ENCODE data around the gene TNFRSF9. TPM values are rescaled to one million over a fixed set of nuclear protein-coding genes. Genes with fewer than 3 reads are reported as not detected.
"Not testable (repeated sequence)": the region's sequence is repeated elsewhere in the genome, so short reads cannot be mapped to it uniquely, and the experiment has no call there.

TNFRSF9 gene
- total RNA-seq, 4 donors from 2014 or later, result 0.48 TPM; not detected in 3

DNA sequence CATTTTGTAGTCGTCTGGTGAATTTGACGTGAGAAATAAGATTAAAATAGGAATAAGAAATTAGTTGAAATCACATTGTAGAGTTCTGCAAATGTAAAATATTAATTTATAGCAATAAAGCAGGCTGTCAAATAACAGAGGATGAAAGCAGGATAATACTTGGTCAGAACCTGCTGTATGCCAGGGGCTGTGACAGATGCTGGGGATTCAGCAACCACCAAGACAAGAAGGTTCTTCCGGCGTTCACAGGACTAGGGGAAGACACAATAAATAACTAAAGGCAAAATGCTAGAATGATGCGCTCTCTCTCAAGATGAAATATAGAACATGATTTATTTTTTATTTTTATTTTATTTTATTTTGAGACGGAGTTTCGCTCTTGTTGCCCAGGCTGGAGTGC, 14.0 kb upstream of the TNFRSF9 start:
- DNase-seq, result no peak
- in situ Hi-C loops (cut with MboI; ENCODE audit: low pct_ligation_motif_present in 1 of 4, low pct_unique_long_range_greater_than_20kb in 1 of 4, low sequenced_read_pairs in 3 of 4) (no loop called here), intact Hi-C loops (cut with DNase I; ENCODE audit: low total_unique reads) (no loop called here)
- TF ChIP-seq EP300 (IDR thresholded peaks at IDR 0.05; ENCODE audit: low read depth) (no peak), POLR2A (IDR thresholded peaks at IDR 0.05) (no peak), POLR2AphosphoS5 (IDR thresholded peaks at IDR 0.05) (no peak)
- TF ChIP-seq, protein P1, sequence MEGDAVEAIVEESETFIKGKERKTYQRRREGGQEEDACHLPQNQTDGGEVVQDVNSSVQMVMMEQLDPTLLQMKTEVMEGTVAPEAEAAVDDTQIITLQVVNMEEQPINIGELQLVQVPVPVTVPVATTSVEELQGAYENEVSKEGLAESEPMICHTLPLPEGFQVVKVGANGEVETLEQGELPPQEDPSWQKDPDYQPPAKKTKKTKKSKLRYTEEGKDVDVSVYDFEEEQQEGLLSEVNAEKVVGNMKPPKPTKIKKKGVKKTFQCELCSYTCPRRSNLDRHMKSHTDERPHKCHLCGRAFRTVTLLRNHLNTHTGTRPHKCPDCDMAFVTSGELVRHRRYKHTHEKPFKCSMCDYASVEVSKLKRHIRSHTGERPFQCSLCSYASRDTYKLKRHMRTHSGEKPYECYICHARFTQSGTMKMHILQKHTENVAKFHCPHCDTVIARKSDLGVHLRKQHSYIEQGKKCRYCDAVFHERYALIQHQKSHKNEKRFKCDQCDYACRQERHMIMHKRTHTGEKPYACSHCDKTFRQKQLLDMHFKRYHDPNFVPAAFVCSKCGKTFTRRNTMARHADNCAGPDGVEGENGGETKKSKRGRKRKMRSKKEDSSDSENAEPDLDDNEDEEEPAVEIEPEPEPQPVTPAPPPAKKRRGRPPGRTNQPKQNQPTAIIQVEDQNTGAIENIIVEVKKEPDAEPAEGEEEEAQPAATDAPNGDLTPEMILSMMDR (IDR thresholded peaks at IDR 0.05), result no peak
- peak overlapping the region; percentile 84 to 96 (median 90) for H3K27ac ChIP-seq
- H3K36me3 ChIP-seq, result no peaks in the 10 kb centered on the region
- H3K4me3 ChIP-seq, result peak overlapping the region; percentile 26 to 86 (median 47)
- H3K27me3 ChIP-seq, result no peaks in the 10 kb centered on the region
- peaks cover 0 to 12% (median 1%) of the 10 kb centered on the region in 4 donors for H3K4me1 ChIP-seq
- H3K9me3 ChIP-seq, result no peaks in the 10 kb centered on the region
- 57 to 61% methylated on average over 7 of the region's 7 CpGs for WGBS, 2 donors (ENCODE audit: low coverage in 1 of 2)

DNA sequence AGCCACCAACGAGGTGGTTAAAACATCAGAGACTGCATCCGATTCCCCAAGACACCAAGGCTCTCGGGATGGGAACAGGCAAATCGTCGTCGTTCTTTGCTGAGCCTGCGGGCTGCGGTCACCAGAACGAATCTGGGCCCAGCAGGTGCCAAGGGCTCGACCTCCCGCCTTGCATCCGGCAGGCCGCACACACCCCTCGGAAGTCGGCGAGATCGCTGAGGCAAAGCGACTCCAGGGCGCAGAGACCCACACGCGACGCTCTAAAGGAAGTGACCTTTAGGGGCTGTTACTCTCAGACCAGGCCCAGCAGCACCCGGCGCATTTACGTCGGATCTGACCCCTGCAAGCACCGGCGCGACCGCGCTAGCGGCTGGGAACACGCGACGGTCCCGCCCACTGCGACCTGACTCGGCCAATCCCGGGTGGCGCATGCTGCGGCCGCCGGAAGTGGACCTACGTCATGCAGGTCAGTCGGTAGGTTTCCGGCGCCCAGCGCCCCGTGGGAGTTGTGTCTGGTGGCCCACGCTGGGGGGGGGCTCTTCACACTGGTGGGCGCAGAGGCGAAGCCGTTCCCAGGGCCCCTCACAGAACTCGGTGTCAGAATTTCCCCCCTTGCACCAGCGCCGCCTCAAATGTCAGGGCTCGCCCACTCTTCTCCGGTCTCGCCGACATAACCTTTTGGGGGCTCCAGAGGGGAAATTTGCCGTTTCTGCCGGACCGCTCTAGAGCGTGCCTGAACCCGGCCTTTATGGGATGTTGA, 13.4 kb upstream of the TNFRSF9 start:
- WGBS, 2 donors (ENCODE audit: low coverage in 1 of 2), result 5 to 11% methylated on average over 7 to 52 of the region's 65 CpGs
- Histone ChIP-seq H3K36me3 (no peaks in the 10 kb centered on the region), H3K4me1 (peaks cover 0 to 12% (median 1%) of the 10 kb centered on the region in 4 donors), H3K27ac (peak overlapping the region; percentile 84 to 96 (median 90)), H3K4me3 (peak overlapping the region; percentile 26 to 86 (median 47)), H3K27me3 (no peaks in the 10 kb centered on the region), H3K9me3 (no peaks in the 10 kb centered on the region)
- TF ChIP-seq POLR2A (IDR thresholded peaks at IDR 0.05) (peak; percentile 77), POLR2AphosphoS5 (IDR thresholded peaks at IDR 0.05) (peak; percentile 73 to 89 (median 88)), EP300 (IDR thresholded peaks at IDR 0.05; ENCODE audit: low read depth) (no peak)
- TF ChIP-seq, protein P1 (IDR thresholded peaks at IDR 0.05), result no peak
- intact Hi-C loops (cut with DNase I; ENCODE audit: low total_unique reads) (no loop called here), in situ Hi-C loops (cut with MboI; ENCODE audit: low pct_ligation_motif_present in 1 of 4, low pct_unique_long_range_greater_than_20kb in 1 of 4, low sequenced_read_pairs in 3 of 4) (no loop called here)
- peak; percentile 96 for DNase-seq

DNA sequence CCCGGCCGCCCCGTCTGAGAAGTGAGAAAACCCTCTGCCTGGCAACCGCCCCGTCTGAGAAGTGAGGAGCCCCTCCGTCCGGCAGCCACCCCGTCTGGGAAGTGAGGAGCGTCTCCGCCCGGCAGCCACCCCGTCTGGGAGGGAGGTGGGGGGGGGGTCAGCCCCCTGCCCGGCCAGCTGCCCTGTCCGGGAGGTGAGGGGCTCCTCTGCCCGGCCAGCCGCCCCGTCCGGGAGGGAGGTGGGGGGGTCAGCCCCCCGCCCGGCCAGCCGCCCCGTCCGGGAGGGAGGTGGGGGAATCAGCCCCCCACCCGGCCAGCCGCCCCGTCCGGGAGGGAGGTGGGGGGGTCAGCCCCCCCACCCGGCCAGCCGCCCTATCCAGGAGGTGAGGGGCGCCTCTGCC, 12.2 kb upstream of the TNFRSF9 start:
- in situ Hi-C loops (cut with MboI; ENCODE audit: low pct_ligation_motif_present in 1 of 4, low pct_unique_long_range_greater_than_20kb in 1 of 4, low sequenced_read_pairs in 3 of 4); H3K9me3 ChIP-seq; DNase-seq; H3K4me3 ChIP-seq; H3K36me3 ChIP-seq; H3K27ac ChIP-seq; intact Hi-C loops (cut with DNase I; ENCODE audit: low total_unique reads); H3K27me3 ChIP-seq: not testable (repeated sequence)
- no CpG with 5 or more reads among the region's 30 CpGs for WGBS, 2 donors (ENCODE audit: low coverage in 1 of 2)
- peaks cover 0 to 12% (median 1%) of the 10 kb centered on the region in 4 donors for H3K4me1 ChIP-seq

DNA sequence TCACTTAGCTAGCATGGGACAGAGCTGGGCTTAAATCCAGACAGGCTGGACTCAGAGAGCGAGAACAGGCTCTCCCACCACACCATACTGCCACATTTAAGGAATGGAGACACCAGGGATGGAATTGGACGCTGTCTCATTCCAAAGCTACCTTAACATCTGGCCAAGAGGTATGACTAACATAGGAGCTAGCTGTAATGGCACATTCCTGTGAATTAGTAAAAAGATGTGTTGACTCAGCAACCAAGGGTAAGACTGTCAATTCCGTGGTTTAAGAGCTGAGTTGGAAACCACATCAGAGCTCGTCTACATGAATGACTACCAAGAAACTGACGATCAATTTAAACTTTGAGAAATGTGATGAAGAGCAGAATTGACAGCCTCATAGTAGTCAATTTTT, 8.3 kb upstream of the TNFRSF9 start:
- Histone ChIP-seq H3K27me3 (no peaks in the 10 kb centered on the region), H3K9me3 (no peaks in the 10 kb centered on the region), H3K36me3 (no peaks in the 10 kb centered on the region), H3K27ac (no peak overlapping the region), H3K4me3 (no peak overlapping the region), H3K4me1 (peaks cover 0 to 5% (median 1%) of the 10 kb centered on the region in 4 donors)
- TF ChIP-seq EP300 (IDR thresholded peaks at IDR 0.05; ENCODE audit: low read depth), result no peak
- TF ChIP-seq POLR2A (IDR thresholded peaks at IDR 0.05), result no peak
- in situ Hi-C loops (cut with MboI; ENCODE audit: low pct_ligation_motif_present in 1 of 4, low pct_unique_long_range_greater_than_20kb in 1 of 4, low sequenced_read_pairs in 3 of 4), result no loop called here
- no peak for DNase-seq
- WGBS, 2 donors (ENCODE audit: low coverage in 1 of 2), result 44 to 66% methylated on average over 5 of the region's 5 CpGs
- intact Hi-C loops (cut with DNase I; ENCODE audit: low total_unique reads), result no loop called here

DNA sequence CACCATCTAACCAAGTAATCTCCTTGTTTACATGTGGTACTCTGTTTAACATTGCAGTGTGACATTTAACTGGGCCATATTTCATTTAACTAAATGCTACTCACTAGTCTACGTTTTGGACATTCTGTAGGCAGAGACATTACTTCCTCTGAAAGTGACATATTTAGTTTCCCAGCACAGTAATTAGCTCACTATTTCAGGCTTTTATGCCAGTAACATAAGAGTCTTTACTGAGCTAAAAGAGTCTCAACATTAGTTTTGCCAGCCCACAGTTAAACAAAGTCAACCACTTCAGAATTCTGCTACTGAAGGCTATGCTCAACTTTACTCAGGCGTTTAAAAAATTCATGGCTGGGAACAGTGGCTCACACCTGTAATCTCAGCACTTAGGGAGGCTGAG, 2.6 kb upstream of the TNFRSF9 start:
- in situ Hi-C loops (cut with MboI; ENCODE audit: low pct_ligation_motif_present in 1 of 4, low pct_unique_long_range_greater_than_20kb in 1 of 4, low sequenced_read_pairs in 3 of 4) (no loop called here), intact Hi-C loops (cut with DNase I; ENCODE audit: low total_unique reads) (no loop called here)
- Histone ChIP-seq H3K4me1 (peaks cover 0 to 15% (median 8%) of the 10 kb centered on the region in 4 donors), H3K9me3 (no peaks in the 10 kb centered on the region), H3K4me3 (no peak overlapping the region), H3K36me3 (no peaks in the 10 kb centered on the region), H3K27ac (no peak overlapping the region), H3K27me3 (peaks cover 27% of the 10 kb centered on the region)
- WGBS, 2 donors (ENCODE audit: low coverage in 1 of 2), result 29 to 54% methylated on average over 1 to 2 of the region's 2 CpGs
- no peak for TF ChIP-seq POLR2AphosphoS5 (IDR thresholded peaks at IDR 0.05)
- TF ChIP-seq POLR2A (IDR thresholded peaks at IDR 0.05), result no peak
- TF ChIP-seq, protein P1 (IDR thresholded peaks at IDR 0.05), result no peak
- TF ChIP-seq EP300 (IDR thresholded peaks at IDR 0.05; ENCODE audit: low read depth), result no peak
- no peak for DNase-seq

Data from transverse colon (tissue), 4 donors.